Measurements from ENCODE around the gene TMEM221.
A peak's percentile ranks its signal among the peaks of the same experiment; 100 is the strongest.

The TMEM221 gene

GRCh38 chr19:17441241-17442021 is 7.0 kb downstream of the TMEM221 start (continued):
- TF ChIP-seq ZNF211 (tag by site-specific recombination; IDR thresholded peaks at IDR 0.05; ENCODE audit: low read depth): no peak
- TF ChIP-seq ZNF248 (tag by site-specific recombination; IDR thresholded peaks at IDR 0.05): no peak
- TF ChIP-seq ZNF398 (tag by site-specific recombination; IDR thresholded peaks at IDR 0.05): no peak
- no peak for TF ChIP-seq ZNF280C (tag by site-specific recombination; IDR thresholded peaks at IDR 0.05)
- peak; percentile 93 for TF ChIP-seq ZNF792 (tag by site-specific recombination; IDR thresholded peaks at IDR 0.05)
- TF ChIP-seq ZNF785 (tag by site-specific recombination; IDR thresholded peaks at IDR 0.05): no peak
- no peak for TF ChIP-seq SP3 (tag by site-specific recombination; IDR thresholded peaks at IDR 0.05)
- TF ChIP-seq ZBTB21 (tag by site-specific recombination; IDR thresholded peaks at IDR 0.05): no peak
- no peak for TF ChIP-seq KLF8 (tag by site-specific recombination; IDR thresholded peaks at IDR 0.05)
- TF ChIP-seq ZBTB1 (tag by site-specific recombination; IDR thresholded peaks at IDR 0.05): no peak
- no peak for TF ChIP-seq ZBTB48 (tag by site-specific recombination; IDR thresholded peaks at IDR 0.05)
- TF ChIP-seq ZNF157 (tag by site-specific recombination; IDR thresholded peaks at IDR 0.05): no peak
- no peak for TF ChIP-seq ZNF449 (tag by site-specific recombination; IDR thresholded peaks at IDR 0.05)
- no peak for TF ChIP-seq ZNF560 (tag by site-specific recombination; IDR thresholded peaks at IDR 0.05; ENCODE audit: borderline replicate concordance)
- no peak for TF ChIP-seq MEIS1 (CRISPR knock-in tag; IDR thresholded peaks at IDR 0.05; ENCODE audit: borderline replicate concordance)
- no peak for TF ChIP-seq ZNF19 (tag by site-specific recombination; IDR thresholded peaks at IDR 0.05; ENCODE audit: low read depth)
- peak; percentile 37; the same call in 1 of the 2 replicates for TF ChIP-seq ZNF362 (tag by site-specific recombination; IDR thresholded peaks at IDR 0.05)
- no peak for TF ChIP-seq EGR2 (tag by site-specific recombination; IDR thresholded peaks at IDR 0.05; ENCODE audit: low read depth)
- TF ChIP-seq ZBTB11 (tag by site-specific recombination; conservative IDR thresholded peaks at IDR 0.05; ENCODE audit: low read depth): no peak
- no peak for TF ChIP-seq ZNF175 (tag by site-specific recombination; IDR thresholded peaks at IDR 0.05)
- no peak for TF ChIP-seq GLIS1 (tag by site-specific recombination; IDR thresholded peaks at IDR 0.05)
- peak; percentile 48 for TF ChIP-seq SP2 (tag by site-specific recombination; IDR thresholded peaks at IDR 0.05)
- TF ChIP-seq ZNF146 (tag by site-specific recombination; IDR thresholded peaks at IDR 0.05): peak; percentile 30; the same call in 1 of the 2 replicates
- TF ChIP-seq ZNF514 (tag by site-specific recombination; IDR thresholded peaks at IDR 0.05): no peak
- TF ChIP-seq ZNF366 (tag by site-specific recombination; conservative IDR thresholded peaks at IDR 0.05): peak; percentile 33; the same call in 1 of the 2 replicates
- TF ChIP-seq ZNF280D (tag by site-specific recombination; IDR thresholded peaks at IDR 0.05): no peak
- TF ChIP-seq ZNF132 (tag by site-specific recombination; IDR thresholded peaks at IDR 0.05; ENCODE audit: borderline replicate concordance): no peak

All from HEK293 (cell line).